Vagina (tissue), 2 donors: ENCODE measurements around the gene SYNM. TPM values are rescaled to one million over a fixed set of nuclear protein-coding genes. Genes with fewer than 3 reads are reported as not detected.

ENCODE experiments used
- DNase-seq, 2 donors: peaks; one replicate each; pipeline ENCODE4 v3.0.0-alpha.2; 2017; ENCODE audit errors: extremely low spot score in 2 of 2
- H3K27ac ChIP-seq: fragments of 200-600 bp; sonication (generic); one replicate; pipeline ENCODE4 v1.5.1; 2019
- H3K27me3 ChIP-seq: fragments of 200-600 bp; sonication (generic); one replicate; pipeline ENCODE4 v1.5.1; 2019
- H3K36me3 ChIP-seq, 2 donors: fragments of 200-600 bp; sonication (generic); one replicate each; pipeline ENCODE4 v1.5.1; 2017 to 2019
- H3K4me1 ChIP-seq: fragments of 200-600 bp; sonication (generic); one replicate; pipeline ENCODE4 v1.5.1; 2019
- H3K4me3 ChIP-seq, 2 donors: fragments of 200-600 bp; sonication (generic); 1 replicate in 1 of 2; 2 replicates in 1 of 2; pipeline ENCODE4 v1.5.1; 2016 to 2019
- H3K9me3 ChIP-seq: fragments of 200-600 bp; sonication (generic); one replicate; pipeline ENCODE4 v1.5.1; 2019
- CTCF ChIP-seq, 3 experiments: fragments of 450-650 bp in 2 of 3; fragments of 200-600 bp in 1 of 3; sonication (generic) in 1 of 3; IDR thresholded peaks; one replicate each; pipeline ENCODE4 v1.5.1; 2017 to 2019; ENCODE audit warnings: antibody characterized with exemption in 3 of 3, mild to moderate bottlenecking in 2 of 3, moderate library complexity in 2 of 3
- POLR2A ChIP-seq, 2 donors: fragments of 450-650 bp; IDR thresholded peaks; one replicate each; pipeline ENCODE4 v1.6.1; 2017; ENCODE audit warnings: antibody characterized with exemption in 2 of 2, mild to moderate bottlenecking in 2 of 2, moderate library complexity in 2 of 2
- POLR2AphosphoS5 ChIP-seq, 2 donors: sonication (generic); formaldehyde crosslinking; IDR thresholded peaks; one replicate each; pipeline ENCODE4 v1.9.0; 2017; ENCODE audit warnings: antibody characterized with exemption in 2 of 2, mild to moderate bottlenecking in 2 of 2, low read depth in 1 of 2; ENCODE audit not compliant: insufficient read depth in 1 of 2
- intact Hi-C: fragments of 100-400 bp; cut with DNase I; formaldehyde crosslinking; loops from one replicate; pipeline ENCODE4 v1.15.1; 2023
- total RNA-seq: library from RNA; depleted of rRNA; stranded (reverse); fragments of >200 nt; gene quantifications from one replicate; pipeline ENCODE4 v1.2.3, GENCODE V29; 2016

The SYNM gene
- total RNA-seq, 1 donor from 2014 or later = 62.6 TPM

- Histone ChIP-seq H3K4me1 (peaks cover 5% of the 10 kb centered on the region), H3K9me3 (no peaks in the 10 kb centered on the region), H3K27ac (no peak overlapping the region), H3K27me3 (no peaks in the 10 kb centered on the region), H3K36me3 (no peaks in the 10 kb centered on the region), H3K4me3 (no peak overlapping the region)
- no peak for TF ChIP-seq POLR2AphosphoS5 (IDR thresholded peaks at IDR 0.05; ENCODE audit: insufficient read depth in 1 of 2, low read depth in 1 of 2)
- intact Hi-C loops = no loop called here
- DNase-seq = peak in 1 of 2 donors; percentile 67
Measured at GRCh38 chr15:99097441-99098410, 7.2 kb upstream of the SYNM start.

GRCh38 chr15:99098426-99098825, 6.5 kb upstream of the SYNM start:
- H3K4me1 ChIP-seq = peaks cover 5% of the 10 kb centered on the region
- H3K9me3 ChIP-seq = no peaks in the 10 kb centered on the region
- TF ChIP-seq CTCF (IDR thresholded peaks at IDR 0.05) (no peak), POLR2A (IDR thresholded peaks at IDR 0.05) (no peak), POLR2AphosphoS5 (IDR thresholded peaks at IDR 0.05; ENCODE audit: insufficient read depth in 1 of 2, low read depth in 1 of 2) (no peak)
- H3K27me3 ChIP-seq = no peaks in the 10 kb centered on the region
- intact Hi-C loops = no loop called here
- no peak for DNase-seq
- no peaks in the 10 kb centered on the region for H3K36me3 ChIP-seq
- H3K27ac ChIP-seq = no peak overlapping the region
- H3K4me3 ChIP-seq = no peak overlapping the region

GRCh38 chr15:99098991-99099390, 5.9 kb upstream of the SYNM start:
- DNase-seq = peak in 1 of 2 donors; percentile 58
- H3K36me3 ChIP-seq = no peaks in the 10 kb centered on the region
- peaks cover 5% of the 10 kb centered on the region for H3K4me1 ChIP-seq
- no peak for TF ChIP-seq CTCF (IDR thresholded peaks at IDR 0.05)
- no peak for TF ChIP-seq POLR2A (IDR thresholded peaks at IDR 0.05)
- no peak for TF ChIP-seq POLR2AphosphoS5 (IDR thresholded peaks at IDR 0.05; ENCODE audit: insufficient read depth in 1 of 2, low read depth in 1 of 2)
- H3K27ac ChIP-seq = no peak overlapping the region
- H3K4me3 ChIP-seq = no peak overlapping the region
- no peaks in the 10 kb centered on the region for H3K9me3 ChIP-seq
- no peaks in the 10 kb centered on the region for H3K27me3 ChIP-seq
- intact Hi-C loops = no loop called here

- H3K27ac ChIP-seq = no peak overlapping the region
- no peaks in the 10 kb centered on the region for H3K27me3 ChIP-seq
- H3K4me3 ChIP-seq = no peak overlapping the region
- no peaks in the 10 kb centered on the region for H3K36me3 ChIP-seq
- H3K9me3 ChIP-seq = no peaks in the 10 kb centered on the region
- peaks cover 5% of the 10 kb centered on the region for H3K4me1 ChIP-seq
- DNase-seq = no peak
- no peak for TF ChIP-seq POLR2AphosphoS5 (IDR thresholded peaks at IDR 0.05; ENCODE audit: insufficient read depth in 1 of 2, low read depth in 1 of 2)
- no peak for TF ChIP-seq POLR2A (IDR thresholded peaks at IDR 0.05)
- TF ChIP-seq CTCF (IDR thresholded peaks at IDR 0.05) = no peak
- intact Hi-C loops = no loop called here
Measured at GRCh38 chr15:99099661-99100060, 5.2 kb upstream of the SYNM start.

GRCh38 chr15:99100245-99101173, 4.4 kb upstream of the SYNM start:
- peak; percentile 60 to 86 (median 79) for TF ChIP-seq CTCF (IDR thresholded peaks at IDR 0.05)
- TF ChIP-seq POLR2A (IDR thresholded peaks at IDR 0.05) = no peak
- TF ChIP-seq POLR2AphosphoS5 (IDR thresholded peaks at IDR 0.05; ENCODE audit: insufficient read depth in 1 of 2, low read depth in 1 of 2) = peak in 1 of 2 donors; percentile 40
- H3K36me3 ChIP-seq = no peaks in the 10 kb centered on the region
- no peaks in the 10 kb centered on the region for H3K9me3 ChIP-seq
- H3K27ac ChIP-seq = no peak overlapping the region
- DNase-seq = peak in 1 of 2 donors; percentile 67
- H3K4me1 ChIP-seq = peaks cover 5% of the 10 kb centered on the region
- intact Hi-C loops = no loop called here
- H3K27me3 ChIP-seq = no peaks in the 10 kb centered on the region
- peak overlapping the region; percentile 29 to 49 for H3K4me3 ChIP-seq
